NCI-H1417 (cell line): ENCODE measurements around the gene TPRG1L.

Experiments
- DNase-seq, 3 experiments: peaks; one replicate each; lab custom pipeline; 2025; lab: John Stamatoyannopoulos, UW

Gene TPRG1L

GRCh38 chr1:3593745-3594144, 31.1 kb upstream of the TPRG1L start:
- DNase-seq: no peak

- no peak for DNase-seq
These were observed 30.0 kb upstream of the TPRG1L start for GRCh38 chr1:3594706-3595377.

GRCh38 chr1:3595949-3596348, 28.9 kb upstream of the TPRG1L start:
- DNase-seq: no peak

GRCh38 chr1:3596663-3597598, 27.9 kb upstream of the TPRG1L start:
- DNase-seq: no peak

- peak in 2 of 3 experiments; percentile 41 to 56 for DNase-seq
These were observed 27.2 kb upstream of the TPRG1L start for GRCh38 chr1:3597599-3597964.

- peak in 1 of 3 experiments; percentile 41 for DNase-seq
These were observed 26.7 kb upstream of the TPRG1L start for GRCh38 chr1:3598051-3598491.

GRCh38 chr1:3598522-3599285, 26.1 kb upstream of the TPRG1L start:
- DNase-seq: peak in 2 of 3 experiments; percentile 35 to 47

- peak in 1 of 3 experiments; percentile 4 for DNase-seq
These were observed 25.5 kb upstream of the TPRG1L start for GRCh38 chr1:3599286-3599811.

- DNase-seq: no peak
These were observed 25.0 kb upstream of the TPRG1L start for GRCh38 chr1:3599816-3600215.

GRCh38 chr1:3600354-3600753, 24.5 kb upstream of the TPRG1L start:
- DNase-seq: no peak

GRCh38 chr1:3601743-3602142, 23.1 kb upstream of the TPRG1L start:
- no peak for DNase-seq

- no peak for DNase-seq
These were observed 22.4 kb upstream of the TPRG1L start for GRCh38 chr1:3602375-3602774.

- DNase-seq: no peak
These were observed 21.7 kb upstream of the TPRG1L start for GRCh38 chr1:3603156-3603555.

GRCh38 chr1:3603571-3604467, 21.0 kb upstream of the TPRG1L start:
- no peak for DNase-seq

GRCh38 chr1:3604468-3604974, 20.3 kb upstream of the TPRG1L start:
- no peak for DNase-seq

GRCh38 chr1:3604997-3605823, 19.6 kb upstream of the TPRG1L start:
- no peak for DNase-seq

GRCh38 chr1:3606779-3607702, 17.8 kb upstream of the TPRG1L start:
- no peak for DNase-seq

- DNase-seq: no peak
These were observed 17.1 kb upstream of the TPRG1L start for GRCh38 chr1:3607703-3608065.

- no peak for DNase-seq
These were observed 16.7 kb upstream of the TPRG1L start for GRCh38 chr1:3608154-3608553.
